HEK293T (cell line): ENCODE data around the gene ERMP1.

Source experiments
- CTCF ChIA-PET: fragments of 350-600 bp; formaldehyde crosslinking; extraction: SDS; loops from one replicate; lab custom pipeline; 2021; ENCODE audit warnings: antibody characterized with exemption, inconsistent platforms; lab: Yijun Ruan, JAX
- POLR2A ChIA-PET: fragments of 350-600 bp; formaldehyde crosslinking; extraction: SDS; loops from one replicate; lab custom pipeline; 2020; ENCODE audit warnings: antibody characterized with exemption, inconsistent platforms; lab: Yijun Ruan, JAX
- DNase-seq: peaks from one replicate; pipeline ENCODE4 v3.0.0; 2012; ENCODE audit warnings: mixed read lengths; ENCODE audit errors: extremely low spot score
- ARNT ChIP-seq: fragments of 450-650 bp; IDR thresholded peaks from 2 replicates; pipeline ENCODE4 v1.6.1; 2017; ENCODE audit warnings: mild to moderate bottlenecking
- BHLHE40 ChIP-seq: fragments of 450-650 bp; IDR thresholded peaks from 2 replicates; pipeline ENCODE4 v1.6.1; 2016; ENCODE audit warnings: mild to moderate bottlenecking, moderate library complexity, borderline replicate concordance
- CTBP1 ChIP-seq: fragments of 450-650 bp; IDR thresholded peaks from 2 replicates; pipeline ENCODE4 v1.6.1; 2016; ENCODE audit warnings: borderline replicate concordance
- ELF4 ChIP-seq: fragments of 450-650 bp; IDR thresholded peaks from 2 replicates; pipeline ENCODE4 v1.6.1; 2017; ENCODE audit warnings: antibody characterized with exemption
- FOXA1 ChIP-seq: fragments of 450-650 bp; IDR thresholded peaks from 2 replicates; pipeline ENCODE4 v1.6.1; 2016; ENCODE audit warnings: mild to moderate bottlenecking
- FOXK2 ChIP-seq: fragments of 450-650 bp; IDR thresholded peaks from 2 replicates; pipeline ENCODE4 v1.6.1; 2016; ENCODE audit warnings: mild to moderate bottlenecking
- FOXM1 ChIP-seq: fragments of 450-650 bp; IDR thresholded peaks from 2 replicates; pipeline ENCODE4 v1.6.1; 2017; ENCODE audit warnings: mild to moderate bottlenecking, borderline replicate concordance
- HDGF ChIP-seq: fragments of 450-650 bp; IDR thresholded peaks from 2 replicates; pipeline ENCODE4 v1.6.1; 2017; ENCODE audit warnings: antibody characterized with exemption, borderline replicate concordance
- L3MBTL2 ChIP-seq: fragments of 450-650 bp; conservative IDR thresholded peaks from 2 replicates; pipeline ENCODE4 v1.6.1; 2016; ENCODE audit warnings: mild to moderate bottlenecking
- LEF1 ChIP-seq: fragments of 450-650 bp; IDR thresholded peaks from 2 replicates; pipeline ENCODE4 v1.6.1; 2017; ENCODE audit warnings: mild to moderate bottlenecking, borderline replicate concordance
- NFRKB ChIP-seq: fragments of 450-650 bp; IDR thresholded peaks from 2 replicates; pipeline ENCODE4 v1.6.1; 2016; ENCODE audit warnings: mild to moderate bottlenecking, moderate library complexity
- PKNOX1 ChIP-seq: fragments of 450-650 bp; IDR thresholded peaks from 2 replicates; pipeline ENCODE4 v1.6.1; 2016
- SP1 ChIP-seq: fragments of 450-650 bp; IDR thresholded peaks from 2 replicates; pipeline ENCODE4 v1.6.1; 2017
- SUZ12 ChIP-seq: fragments of 450-650 bp; IDR thresholded peaks from 2 replicates; pipeline ENCODE4 v1.6.1; 2016; ENCODE audit warnings: mild to moderate bottlenecking
- TARDBP ChIP-seq: fragments of 450-650 bp; IDR thresholded peaks from 2 replicates; pipeline ENCODE4 v1.6.1; 2016
- ZNF384 ChIP-seq: fragments of 450-650 bp; IDR thresholded peaks from 2 replicates; pipeline ENCODE4 v1.6.1; 2016

Gene ERMP1

GRCh38 chr9:5764130-5764868 is 68.6 kb downstream of the ERMP1 start:
- no peak for TF ChIP-seq FOXM1
- no peak for TF ChIP-seq SP1
- no peak for TF ChIP-seq ELF4
- no peak for TF ChIP-seq FOXA1
- no peak for TF ChIP-seq ZNF384
- TF ChIP-seq LEF1 = no peak
- no peak for TF ChIP-seq FOXK2
- no peak for TF ChIP-seq PKNOX1
- no peak for TF ChIP-seq L3MBTL2
- TF ChIP-seq SUZ12 = no peak
- no peak for TF ChIP-seq CTBP1
- ChIA-PET POLR2A (no interaction called here), CTCF (no interaction called here)
- no peak for DNase-seq

- POLR2A ChIA-PET = no interaction called here
- CTCF ChIA-PET = no interaction called here
These were observed 70.5 kb downstream of the ERMP1 start for GRCh38 chr9:5762421-5762820.

DNA sequence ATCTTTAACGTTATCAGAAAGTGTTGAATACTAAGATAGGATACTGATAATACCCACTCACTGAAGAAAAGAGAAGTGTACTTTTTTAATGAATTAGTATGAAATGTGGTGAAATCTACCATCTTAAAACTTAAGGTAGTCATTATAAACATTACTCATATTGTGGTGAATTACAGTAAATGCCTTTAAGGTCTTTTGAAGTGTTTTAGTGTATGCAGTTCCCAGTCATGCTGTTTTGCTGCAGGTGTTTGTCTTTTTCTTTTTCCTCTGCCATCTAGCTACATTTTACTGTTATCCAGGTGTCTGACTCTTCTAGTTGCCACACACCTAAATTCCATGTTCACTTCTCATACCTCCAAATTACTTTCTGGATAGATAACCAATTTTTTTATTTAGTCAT is 72.6 kb downstream of the ERMP1 start:
- ChIA-PET POLR2A (no interaction called here), CTCF (interaction anchor here (0.6 kb wide), 1 partner anchor 27 kb away, joined by 3 read pairs; no protein-coding TSS in a partner anchor)
- DNase-seq = no peak
- TF ChIP-seq L3MBTL2 (no peak), SUZ12 (no peak), LEF1 (no peak), NFRKB (no peak), ELF4 (no peak), BHLHE40 (no peak), SP1 (no peak), ARNT (no peak), FOXM1 (no peak), TARDBP (no peak), FOXA1 (no peak), PKNOX1 (no peak)

More at GRCh38 chr9:5762421-5762820, 70.5 kb downstream of the ERMP1 start:
- no peak for DNase-seq
- TF ChIP-seq PKNOX1 = no peak
- TF ChIP-seq FOXA1 = no peak
- TF ChIP-seq NFRKB = no peak
- no peak for TF ChIP-seq TARDBP
- TF ChIP-seq L3MBTL2 = no peak
- TF ChIP-seq HDGF = no peak
- TF ChIP-seq ELF4 = no peak
- no peak for TF ChIP-seq FOXM1
- no peak for TF ChIP-seq BHLHE40
- no peak for TF ChIP-seq SUZ12

DNA sequence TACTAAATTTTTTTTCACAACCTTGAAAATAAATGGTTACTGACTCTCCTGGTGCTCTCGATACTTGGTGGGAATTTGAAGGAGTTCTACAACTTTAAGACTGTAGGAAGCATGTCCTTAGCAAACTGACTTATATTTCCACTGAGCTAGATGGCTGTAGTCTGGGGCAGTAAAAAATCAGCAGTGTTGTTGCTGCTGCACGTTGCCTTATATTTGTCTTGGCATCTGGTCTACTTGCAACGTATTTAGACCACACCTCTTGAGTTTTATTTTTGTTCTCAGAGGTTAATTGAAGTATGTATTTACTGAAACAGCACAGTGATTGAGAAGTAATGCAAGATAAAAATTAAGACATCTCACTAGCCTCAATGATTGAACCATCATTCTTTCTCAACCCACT is 76.3 kb downstream of the ERMP1 start:
- no peak for DNase-seq
- TF ChIP-seq LEF1 (no peak), ELF4 (no peak), FOXK2 (no peak), HDGF (no peak), L3MBTL2 (no peak), FOXA1 (no peak)
- ChIA-PET POLR2A (no interaction called here), CTCF (no interaction called here)

DNA sequence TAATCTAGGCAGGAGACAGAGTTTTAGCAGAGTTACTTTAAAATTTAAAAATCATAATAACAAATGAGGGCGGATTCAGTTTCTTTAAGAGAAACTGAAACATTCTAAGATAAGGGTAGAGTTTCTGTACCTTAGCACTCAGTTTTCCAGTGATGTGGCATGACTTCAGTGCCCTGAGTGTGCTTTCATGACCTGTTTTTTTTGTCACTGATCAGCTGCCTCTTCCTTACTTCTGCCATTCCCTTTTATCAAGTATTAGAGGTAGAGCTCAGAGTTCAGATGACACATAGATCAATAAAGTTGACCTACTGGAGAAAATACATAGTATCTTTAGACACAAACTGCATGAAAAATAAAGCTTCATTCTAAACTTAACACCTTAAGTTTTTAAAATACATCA is 82.3 kb downstream of the ERMP1 start:
- ChIA-PET POLR2A (no interaction called here), CTCF (interaction anchor here (0.6 kb wide), 2 partner anchors 28 to 1190 kb away, joined by 5 to 6 read pairs; no protein-coding TSS in a partner anchor)
- DNase-seq = no peak
- no peak for TF ChIP-seq ZNF384
- TF ChIP-seq TARDBP = no peak
- TF ChIP-seq SP1 = no peak
- no peak for TF ChIP-seq HDGF
- no peak for TF ChIP-seq CTBP1
- TF ChIP-seq ELF4 = no peak
- no peak for TF ChIP-seq PKNOX1
- no peak for TF ChIP-seq NFRKB
- TF ChIP-seq L3MBTL2 = no peak
- TF ChIP-seq LEF1 = no peak
- no peak for TF ChIP-seq FOXK2
- no peak for TF ChIP-seq ARNT
- TF ChIP-seq SUZ12 = no peak
- TF ChIP-seq BHLHE40 = no peak
- no peak for TF ChIP-seq FOXM1
- no peak for TF ChIP-seq FOXA1

DNA sequence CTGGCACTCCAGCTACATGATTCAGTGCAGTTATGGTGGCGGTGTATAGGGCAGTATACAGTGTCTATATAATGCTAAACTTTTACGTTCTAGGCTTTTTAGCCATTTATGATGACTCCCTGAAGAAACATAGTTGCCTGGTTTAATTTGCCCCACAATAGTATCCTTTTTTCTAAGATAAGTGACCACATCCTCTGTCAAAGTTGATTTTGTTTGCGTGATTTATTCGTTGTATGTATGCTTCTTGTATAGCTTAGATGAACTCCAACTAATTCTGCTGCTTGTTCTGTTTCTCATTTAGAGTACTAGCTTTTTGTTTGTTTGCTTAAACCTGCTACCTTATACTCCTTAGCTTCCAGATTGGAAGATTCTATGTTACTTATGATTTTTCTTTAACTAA is 83.6 kb downstream of the ERMP1 start:
- TF ChIP-seq SP1 = no peak
- TF ChIP-seq ZNF384 = no peak
- no peak for TF ChIP-seq FOXA1
- TF ChIP-seq BHLHE40 = no peak
- no peak for TF ChIP-seq NFRKB
- TF ChIP-seq SUZ12 = no peak
- TF ChIP-seq FOXK2 = no peak
- no peak for TF ChIP-seq PKNOX1
- TF ChIP-seq ELF4 = no peak
- TF ChIP-seq CTBP1 = no peak
- TF ChIP-seq L3MBTL2 = no peak
- no peak for DNase-seq
- ChIA-PET POLR2A (no interaction called here), CTCF (interaction anchor here (0.6 kb wide), 1 partner anchor 344 kb away, joined by 6 read pairs; no protein-coding TSS in a partner anchor)
